ENCODE measurements around the gene CNKSR3.
A peak's percentile ranks its signal among the peaks of the same experiment; 100 is the strongest.

CNKSR3 gene

GRCh38 chr6:154478021-154478700, 32.3 kb downstream of the CNKSR3 start:
- DNase-seq: no peak

- DNase-seq: no peak
These were observed 34.0 kb downstream of the CNKSR3 start for GRCh38 chr6:154476494-154476893.

GRCh38 chr6:154474648-154475428, 35.6 kb downstream of the CNKSR3 start:
- DNase-seq: no peak

- DNase-seq: no peak
These were observed 37.2 kb downstream of the CNKSR3 start for GRCh38 chr6:154473324-154473723.

- DNase-seq: peak; percentile 69 to 93
These were observed 38.7 kb downstream of the CNKSR3 start for GRCh38 chr6:154471609-154472362.

GRCh38 chr6:154469306-154469935, 41.1 kb downstream of the CNKSR3 start:
- DNase-seq: no peak

- DNase-seq: no peak
These were observed 41.7 kb downstream of the CNKSR3 start for GRCh38 chr6:154468760-154469159.

GRCh38 chr6:154466971-154467679, 43.4 kb downstream of the CNKSR3 start:
- DNase-seq: no peak

GRCh38 chr6:154466139-154466538, 44.3 kb downstream of the CNKSR3 start:
- DNase-seq: no peak

- DNase-seq: no peak
These were observed 46.7 kb downstream of the CNKSR3 start for GRCh38 chr6:154463573-154464419.

GRCh38 chr6:154462425-154462824, 48.1 kb downstream of the CNKSR3 start:
- peak in 1 of 2 experiments; percentile 52 for DNase-seq

- DNase-seq: no peak
These were observed 49.1 kb downstream of the CNKSR3 start for GRCh38 chr6:154461348-154461747.

- DNase-seq: peak in 1 of 2 experiments; percentile 53
These were observed 50.0 kb downstream of the CNKSR3 start for GRCh38 chr6:154460306-154461071.

GRCh38 chr6:154459513-154459912, 51.0 kb downstream of the CNKSR3 start:
- DNase-seq: no peak

GRCh38 chr6:154458565-154459470, 51.7 kb downstream of the CNKSR3 start:
- DNase-seq: no peak

- peak; percentile 90 to 98 for DNase-seq
These were observed 52.6 kb downstream of the CNKSR3 start for GRCh38 chr6:154457881-154458284.

GRCh38 chr6:154457046-154457713, 53.3 kb downstream of the CNKSR3 start:
- DNase-seq: peak in 1 of 2 experiments; percentile 68

- no peak for DNase-seq
These were observed 57.2 kb downstream of the CNKSR3 start for GRCh38 chr6:154453329-154453728.

- DNase-seq: peak; percentile 84 to 93
These were observed 60.0 kb downstream of the CNKSR3 start for GRCh38 chr6:154450498-154450897.
